Neural cell (in vitro differentiated cells): ENCODE data around the gene PRR12.

Source experiments
- CTCF ChIP-seq: fragments of 450-650 bp; IDR thresholded peaks from 2 replicates; pipeline ENCODE4 v1.5.1; 2014; ENCODE audit warnings: antibody characterized with exemption, mild to moderate bottlenecking, moderate library complexity; ENCODE audit not compliant: poor library complexity, severe bottlenecking
- RAD21 ChIP-seq: fragments of 450-650 bp; conservative IDR thresholded peaks from 2 replicates; pipeline ENCODE4 v1.6.1; 2014; ENCODE audit warnings: antibody characterized with exemption, mild to moderate bottlenecking, moderate library complexity

DNA sequence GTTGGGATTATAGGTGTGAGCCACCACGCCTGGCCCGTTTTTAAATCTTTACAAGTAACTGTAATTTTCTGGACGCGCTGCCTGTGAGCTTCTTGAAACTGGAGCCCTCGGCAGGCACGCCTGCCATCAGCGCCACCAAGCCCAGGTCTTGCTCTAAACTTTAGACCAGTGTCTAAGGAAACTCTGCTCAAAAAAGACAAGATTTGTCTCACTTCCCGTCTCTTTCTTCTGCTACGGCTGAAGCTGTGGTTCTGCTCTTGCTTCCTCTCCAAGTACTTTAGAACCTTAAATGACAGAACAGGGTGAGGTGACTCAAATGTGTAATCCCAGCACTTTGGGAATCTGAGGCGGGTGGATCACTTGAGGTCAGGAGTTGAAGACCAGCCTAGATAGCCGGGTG, 38.2 kb upstream of the PRR12 start:
- TF ChIP-seq CTCF, result no peak
- TF ChIP-seq RAD21, result no peak
